HG02884 (cell line): ENCODE data around the gene PPP2R1B.
"Not testable (repeated sequence)": the region's sequence is repeated elsewhere in the genome, so short reads cannot be mapped to it uniquely, and the experiment has no call there.

Experiments used
- ATAC-seq: cut with Tn5 transposase; IDR thresholded peaks from one replicate; pipeline ENCODE4 v1.9.1; 2021; ENCODE audit warnings: mild to moderate bottlenecking, moderate library complexity; ENCODE audit not compliant: unreplicated experiment

Gene PPP2R1B

DNA sequence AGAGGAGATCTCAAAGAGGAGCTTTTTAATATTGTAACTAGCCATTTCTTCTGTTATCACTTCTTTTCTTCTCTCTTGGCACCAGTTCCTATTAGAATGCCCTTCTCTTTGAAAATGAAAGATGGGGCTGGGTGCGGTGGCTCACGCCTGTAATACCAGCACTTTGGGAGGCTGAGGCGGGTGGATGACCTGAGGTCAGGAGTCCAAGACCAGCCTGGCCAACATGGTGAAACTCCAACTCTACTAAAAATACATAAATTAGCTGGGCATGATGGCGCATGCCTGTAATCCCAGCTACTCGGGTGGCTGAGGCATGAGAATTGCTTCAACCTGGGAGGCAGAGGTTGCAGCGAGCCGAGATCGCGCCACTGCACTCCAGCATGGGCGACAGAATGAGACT is 18.1 kb upstream of the PPP2R1B start:
- not testable (repeated sequence) for ATAC-seq

DNA sequence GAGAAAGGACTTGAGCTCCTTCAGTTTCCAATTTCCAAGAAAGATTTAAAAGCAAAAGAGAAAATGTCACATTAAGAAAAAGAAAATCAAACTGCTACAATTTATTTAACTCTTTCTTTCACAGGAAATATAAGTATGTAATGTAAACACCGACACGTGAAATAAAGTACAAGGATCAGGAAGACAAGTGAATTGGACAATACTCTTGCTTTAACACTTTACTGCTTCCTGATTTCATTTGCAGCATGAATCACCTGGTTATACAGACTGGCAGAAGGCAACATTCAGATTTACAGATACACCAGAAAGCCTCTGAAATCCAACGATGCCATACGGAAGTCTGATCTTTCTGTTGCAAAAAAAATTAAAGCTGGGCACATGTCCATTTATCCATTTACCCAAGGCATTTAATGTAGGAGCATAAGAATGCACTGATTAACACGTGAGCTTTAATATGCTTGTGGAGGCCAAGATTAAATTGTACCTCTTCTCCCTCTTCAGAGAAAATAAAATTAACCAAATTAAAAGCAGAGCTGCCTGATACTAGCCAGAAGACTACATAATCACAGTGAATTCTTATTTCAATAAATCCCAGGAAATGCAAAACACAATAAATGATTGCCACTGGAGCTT is 16.0 kb upstream of the PPP2R1B start:
- no peak for ATAC-seq

DNA sequence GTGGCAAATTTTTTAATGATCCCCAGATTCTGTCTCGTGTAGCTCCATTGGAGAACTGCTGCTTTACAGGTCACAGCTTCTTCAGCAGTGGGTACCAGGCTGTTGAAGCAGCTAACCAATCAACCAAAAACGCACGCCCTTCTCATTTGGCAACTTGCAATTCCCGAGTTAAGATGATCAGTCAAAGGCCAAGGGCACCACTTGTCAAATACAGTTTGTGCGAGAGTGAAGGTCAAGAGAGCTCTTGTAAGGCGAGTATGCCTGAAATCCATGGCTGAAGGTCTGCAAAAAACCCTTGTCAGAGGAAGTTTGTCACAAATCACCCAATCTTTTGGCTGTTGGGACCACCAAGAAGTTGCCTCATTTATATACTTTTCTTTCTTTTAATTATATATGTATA is 12.9 kb upstream of the PPP2R1B start:
- no peak for ATAC-seq

DNA sequence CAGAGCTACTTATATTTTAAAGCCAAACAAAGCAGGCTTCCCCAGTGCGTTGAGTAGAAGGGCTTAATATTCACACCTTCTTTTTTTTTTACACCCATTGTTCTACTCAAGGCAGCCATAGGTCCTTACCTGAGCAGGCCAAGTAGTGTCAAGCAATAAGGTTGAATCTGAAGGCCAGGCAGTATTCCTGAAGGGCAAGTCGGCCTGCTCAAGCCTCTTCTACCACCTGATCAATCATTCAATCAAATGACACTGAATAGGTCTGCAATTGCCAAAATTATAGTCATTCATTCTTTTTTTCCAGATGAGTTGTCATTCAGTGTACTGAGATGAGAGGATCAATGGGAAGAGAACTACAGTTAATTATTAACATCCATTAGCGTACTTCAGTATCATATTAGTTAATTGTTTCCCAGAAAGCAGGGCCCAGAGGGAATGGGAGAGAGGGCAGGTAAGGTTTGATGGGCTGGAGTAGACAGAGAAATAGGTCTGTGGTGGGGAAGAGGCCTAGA is 11.9 kb upstream of the PPP2R1B start:
- ATAC-seq = no peak

DNA sequence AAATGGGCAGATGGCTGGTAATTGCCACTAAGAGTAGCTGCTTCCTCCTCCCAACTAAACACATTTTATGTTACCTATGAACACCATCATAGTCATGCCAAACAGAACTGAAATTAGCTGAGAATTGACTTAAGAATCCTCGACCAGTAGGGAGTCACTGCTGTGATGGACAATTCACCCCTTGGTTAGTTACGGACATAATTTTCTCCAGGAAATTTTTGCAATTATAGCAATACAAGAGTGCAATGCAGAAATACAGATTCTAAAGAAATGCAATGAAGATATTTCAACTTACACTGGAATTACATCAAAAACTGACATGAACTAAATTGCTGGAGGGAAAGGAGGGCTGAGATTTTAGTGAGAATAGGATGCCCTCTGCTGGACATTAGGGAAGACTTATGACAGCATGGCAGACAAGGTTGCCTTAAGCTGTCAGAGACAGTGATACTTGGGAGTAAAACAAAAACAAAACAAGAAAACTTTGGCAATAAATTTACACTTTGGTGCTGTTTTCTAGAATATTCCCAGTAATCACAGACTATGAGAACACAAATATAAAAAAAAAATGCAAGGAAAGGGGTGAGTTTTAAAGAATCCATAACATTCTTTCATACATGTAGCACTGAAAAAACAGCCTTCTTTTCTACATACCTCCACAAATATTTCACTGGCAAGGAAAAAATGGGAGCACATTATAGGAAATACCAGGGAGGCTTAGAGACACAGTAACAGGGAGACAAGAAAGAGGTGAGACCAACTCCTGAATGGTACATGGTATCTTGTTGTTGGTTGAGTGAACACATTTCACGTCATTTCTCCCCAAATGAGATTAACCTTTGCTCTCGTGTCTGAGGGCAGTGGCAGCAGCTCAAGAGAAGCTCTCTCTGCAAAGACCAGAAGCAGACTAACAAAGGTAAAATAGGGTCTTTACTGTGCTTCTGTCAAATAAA is 11.2 kb upstream of the PPP2R1B start:
- no peak for ATAC-seq

DNA sequence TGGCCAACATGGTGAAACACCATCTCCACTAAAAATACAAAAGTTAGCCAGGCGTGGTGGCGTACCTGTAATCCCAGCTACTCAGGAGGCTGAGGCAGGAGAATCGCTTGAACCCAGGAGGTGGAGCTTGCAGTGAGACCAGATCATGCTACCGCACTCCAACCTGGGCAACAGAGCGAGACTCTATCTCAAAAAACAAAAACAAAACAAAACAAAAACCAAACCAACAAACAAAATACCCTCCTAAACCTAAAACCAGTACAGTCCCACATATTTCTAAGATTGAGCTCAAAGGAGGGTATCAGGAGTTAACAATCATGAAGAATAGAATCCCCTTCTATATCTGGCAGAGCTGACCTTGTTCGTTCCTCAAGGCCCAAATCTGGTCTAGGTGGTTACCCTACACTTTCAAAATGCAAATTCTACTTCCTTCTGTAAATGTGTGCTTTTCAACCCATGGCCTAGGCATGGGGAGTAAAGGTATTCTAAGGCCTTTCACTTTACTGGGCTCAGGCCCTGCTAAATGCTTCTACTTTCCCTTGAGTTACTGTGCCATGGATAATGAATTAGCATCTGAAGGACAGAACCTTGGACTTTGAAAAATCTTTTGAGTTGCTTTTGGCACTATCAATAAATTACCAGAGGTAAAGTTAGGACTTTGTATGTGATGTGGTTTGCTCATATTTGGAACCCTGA is 10.4 kb upstream of the PPP2R1B start:
- peak; percentile 96 for ATAC-seq

DNA sequence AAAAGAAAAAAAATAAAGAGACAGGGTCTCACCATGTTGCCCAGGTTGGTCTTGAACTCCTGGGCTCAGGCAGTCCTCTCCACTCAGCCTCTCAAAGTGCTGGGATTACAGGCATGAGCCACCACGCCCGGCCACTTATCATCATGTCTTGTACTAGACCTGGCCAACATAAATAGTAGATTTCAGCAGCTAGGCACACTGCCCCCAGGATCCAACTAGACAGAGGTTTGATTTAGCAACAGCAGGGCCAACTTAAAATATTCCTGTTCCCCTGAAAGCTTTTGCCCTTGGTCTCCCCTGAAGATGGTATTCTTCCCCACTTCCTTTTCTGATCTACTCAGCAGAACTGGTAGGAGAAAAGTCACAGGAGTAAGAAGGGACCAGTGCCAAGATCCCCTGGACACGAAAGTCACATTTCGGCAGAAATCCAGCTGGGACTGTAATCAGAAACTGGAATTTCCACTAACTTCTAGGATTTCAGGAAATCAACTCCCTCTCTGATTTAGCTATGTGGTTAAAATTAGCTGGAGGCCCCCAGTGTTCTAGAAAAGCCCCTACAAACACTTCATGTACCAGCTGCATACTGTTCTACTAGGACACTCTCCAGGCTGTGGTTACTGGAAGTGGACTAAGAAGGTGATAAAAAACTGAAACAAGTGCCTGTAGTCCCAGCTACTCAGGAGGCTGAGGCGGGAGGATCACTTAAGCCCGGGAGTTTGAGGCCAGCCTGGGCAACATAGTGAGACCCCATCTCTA is 8.9 kb upstream of the PPP2R1B start:
- no peak for ATAC-seq

DNA sequence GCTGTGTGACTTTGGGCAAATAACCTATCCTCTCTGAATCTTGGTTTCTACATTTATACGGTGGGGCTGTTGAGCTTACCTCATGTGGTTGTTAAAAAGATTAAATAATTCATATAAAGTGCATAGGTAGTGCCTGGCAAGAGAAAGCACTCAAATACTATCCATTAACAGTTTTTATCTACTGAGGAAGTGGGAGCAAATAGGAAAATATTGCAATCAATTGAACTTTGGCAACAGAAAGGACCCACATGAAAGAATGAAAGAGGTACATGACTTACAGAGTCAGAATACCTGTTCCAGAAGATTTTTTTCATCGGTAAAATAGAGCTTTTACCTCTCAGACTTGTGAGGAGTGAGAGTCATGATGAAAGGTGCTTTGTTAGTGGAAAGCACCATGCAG is 6.3 kb upstream of the PPP2R1B start:
- ATAC-seq = no peak

DNA sequence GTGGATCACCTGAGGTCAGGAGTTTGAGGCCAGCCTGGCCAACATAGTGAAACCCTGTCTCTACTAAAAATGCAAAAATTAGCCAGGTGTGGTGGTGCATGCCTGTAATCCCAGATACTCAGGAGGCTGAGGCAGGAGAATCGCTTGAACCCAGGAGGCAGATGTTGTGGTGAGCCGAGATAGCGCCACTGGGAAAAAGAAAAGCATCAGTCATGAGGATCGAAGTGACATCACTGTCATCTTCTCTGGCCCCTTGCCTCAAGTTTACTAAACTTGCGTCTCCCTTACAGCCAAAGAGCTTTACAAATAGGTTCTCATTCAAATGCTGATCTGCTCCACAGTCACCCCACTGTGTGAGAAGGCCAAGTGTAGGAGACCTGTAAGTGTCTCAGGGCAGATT is 5.0 kb upstream of the PPP2R1B start:
- not testable (repeated sequence) for ATAC-seq

DNA sequence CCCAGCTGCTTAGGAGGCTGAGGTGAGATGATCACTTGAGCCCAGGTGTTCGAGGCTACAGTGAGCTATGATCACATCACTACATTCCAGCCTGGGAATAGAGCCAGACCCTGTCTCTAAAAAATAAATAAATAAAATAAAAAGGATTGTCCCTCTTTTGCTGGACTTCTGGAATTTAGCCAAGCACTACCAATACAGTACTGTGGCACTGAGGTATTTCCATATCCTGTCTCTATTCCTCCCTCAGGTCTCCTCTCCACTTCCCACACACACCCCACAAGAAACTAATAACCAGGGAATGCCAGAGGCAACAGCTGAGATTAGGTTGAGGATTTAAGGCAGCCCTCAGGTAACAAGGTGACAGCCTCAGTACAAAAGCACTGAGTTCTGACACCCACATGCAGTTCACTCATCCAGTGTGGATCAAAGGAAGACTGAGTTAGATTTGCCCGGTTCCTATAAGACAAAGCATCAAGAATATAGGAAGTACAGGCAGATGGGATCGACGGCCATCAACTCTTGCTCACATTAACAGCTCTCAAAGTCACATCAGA is 4.5 kb upstream of the PPP2R1B start:
- ATAC-seq = no peak

DNA sequence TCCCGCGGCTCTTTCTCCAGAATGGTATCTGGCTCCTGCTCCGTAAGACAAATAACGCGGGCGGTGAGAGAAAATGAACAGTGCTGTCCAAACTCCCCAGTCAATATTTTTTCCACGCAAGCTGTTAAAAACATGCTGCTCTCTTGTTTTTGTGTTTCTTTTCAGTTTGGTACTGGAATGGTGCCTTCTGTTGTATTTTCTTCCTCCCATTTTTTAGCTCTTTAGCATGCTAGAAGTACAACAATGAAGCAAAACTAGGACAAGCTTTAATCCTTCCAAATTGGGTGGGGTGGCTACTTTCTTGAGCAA is 599 bp upstream of the PPP2R1B start:
- peak; percentile 16 for ATAC-seq

DNA sequence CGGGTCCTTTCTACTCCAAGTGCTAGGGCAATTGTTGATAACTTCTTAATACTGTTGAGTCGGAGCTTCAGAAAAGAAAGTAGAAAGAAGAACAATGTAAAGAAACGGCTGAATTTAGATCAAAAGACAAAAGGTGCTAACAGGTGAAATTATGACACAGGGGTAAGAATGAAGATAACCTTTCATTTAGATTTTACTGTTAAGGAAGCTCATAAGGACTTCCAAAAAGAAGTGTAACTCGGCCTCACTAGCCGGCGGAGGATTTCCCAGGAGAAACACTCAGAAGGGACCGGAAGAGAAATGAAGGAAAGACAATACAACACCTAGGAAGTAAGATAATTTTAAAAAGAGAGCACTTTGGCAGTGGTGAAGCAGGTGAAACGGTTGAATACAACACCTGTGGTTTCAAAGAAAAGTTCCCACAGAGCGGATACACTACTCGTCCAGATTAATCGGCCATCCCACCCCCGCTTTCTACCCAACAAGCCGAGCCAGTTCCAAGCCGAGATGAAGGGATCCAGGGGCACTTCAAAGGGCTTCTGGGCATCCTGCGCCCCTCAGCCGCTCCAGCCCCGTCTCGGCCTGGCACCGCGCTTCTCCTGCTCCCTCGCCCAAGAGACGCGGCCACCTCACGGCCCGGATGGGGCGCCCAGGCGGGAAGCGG is 737 bp downstream of the PPP2R1B start:
- ATAC-seq = peak; percentile 28

DNA sequence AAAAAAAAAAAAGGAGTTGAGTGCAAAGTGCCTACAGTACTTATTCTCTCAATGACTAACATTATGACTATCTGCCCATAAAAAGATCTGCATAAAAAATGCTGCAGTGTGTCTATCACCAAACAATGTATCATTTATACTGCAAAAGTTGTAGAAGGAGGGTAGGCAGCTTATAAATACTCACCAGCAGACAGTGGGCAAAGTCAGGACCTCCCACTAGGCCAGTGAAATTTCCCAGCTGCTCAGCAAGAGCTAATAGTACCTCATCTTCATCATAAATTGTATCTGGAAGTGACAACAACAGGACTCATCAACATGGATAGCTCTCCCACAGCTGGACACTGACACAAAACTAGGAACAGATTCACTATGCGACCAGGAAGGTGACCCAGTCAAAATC is 1.6 kb downstream of the PPP2R1B start:
- no peak for ATAC-seq

DNA sequence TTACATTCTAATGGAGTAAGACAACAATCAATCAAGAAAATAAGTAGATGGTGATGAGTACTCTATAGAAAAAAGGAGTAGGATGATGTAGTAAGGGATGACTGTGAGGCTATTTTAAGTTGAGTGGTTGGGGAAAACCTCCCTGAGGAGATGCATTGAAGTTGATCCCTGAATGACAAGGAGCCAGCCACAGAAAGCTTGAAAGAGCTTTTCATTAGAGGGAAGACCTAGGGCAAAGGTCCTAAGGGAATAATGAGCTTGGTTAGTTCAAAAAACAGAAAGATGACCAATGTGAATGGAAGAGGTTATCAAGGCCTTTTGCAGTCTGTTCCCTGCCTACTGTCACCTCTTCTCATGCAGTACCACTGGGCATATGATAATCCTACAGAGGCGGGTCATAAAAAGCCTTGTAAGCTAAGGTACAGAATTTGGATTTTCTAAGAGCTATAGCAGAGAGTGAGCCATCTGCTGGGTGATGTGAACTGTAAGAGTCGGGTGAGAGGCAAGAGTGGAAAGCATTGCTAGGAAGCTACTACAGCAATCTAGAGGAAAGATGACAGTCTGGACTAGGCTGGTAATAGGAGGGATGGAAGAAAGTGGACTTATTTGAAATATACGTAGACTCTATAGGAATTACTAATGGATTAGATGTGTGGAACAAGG is 3.1 kb downstream of the PPP2R1B start:
- ATAC-seq = no peak

DNA sequence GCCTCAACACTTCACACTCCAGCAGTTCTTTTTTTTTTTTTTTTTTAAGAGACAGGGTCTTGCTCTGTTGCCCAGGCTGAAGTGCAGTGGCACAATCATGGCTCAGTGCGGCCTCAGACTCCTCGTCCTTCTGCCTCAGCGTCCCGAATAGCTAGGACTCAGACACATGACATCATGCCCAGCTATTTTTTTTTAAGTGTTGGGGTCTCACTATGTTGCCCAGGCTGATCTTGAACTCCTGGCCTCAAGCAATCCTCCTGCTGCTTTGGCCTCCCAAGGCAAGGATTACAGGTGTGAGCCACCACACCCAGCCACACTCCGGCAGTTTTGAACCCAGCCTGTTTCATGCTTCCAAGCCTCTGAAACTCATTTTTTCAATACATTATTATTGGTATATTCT is 3.7 kb downstream of the PPP2R1B start:
- ATAC-seq = no peak

DNA sequence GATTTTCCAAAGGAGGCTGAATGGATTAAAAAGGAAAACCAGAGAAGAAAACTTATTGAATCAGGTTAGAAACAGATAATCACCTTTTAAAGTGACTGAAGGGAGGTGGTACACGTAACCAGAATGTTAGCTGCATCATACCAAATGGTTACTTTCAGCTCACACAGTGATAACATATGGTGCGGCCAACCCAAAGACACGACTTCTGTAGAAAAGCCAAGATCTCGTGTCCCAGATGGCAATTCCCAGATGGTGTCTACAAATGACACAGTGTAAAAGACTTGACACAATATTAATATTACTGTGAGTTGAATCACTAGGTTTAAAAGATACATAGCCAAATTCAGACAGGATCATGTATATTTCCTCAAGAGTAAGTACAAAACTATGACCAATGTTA is 5.2 kb downstream of the PPP2R1B start:
- no peak for ATAC-seq

DNA sequence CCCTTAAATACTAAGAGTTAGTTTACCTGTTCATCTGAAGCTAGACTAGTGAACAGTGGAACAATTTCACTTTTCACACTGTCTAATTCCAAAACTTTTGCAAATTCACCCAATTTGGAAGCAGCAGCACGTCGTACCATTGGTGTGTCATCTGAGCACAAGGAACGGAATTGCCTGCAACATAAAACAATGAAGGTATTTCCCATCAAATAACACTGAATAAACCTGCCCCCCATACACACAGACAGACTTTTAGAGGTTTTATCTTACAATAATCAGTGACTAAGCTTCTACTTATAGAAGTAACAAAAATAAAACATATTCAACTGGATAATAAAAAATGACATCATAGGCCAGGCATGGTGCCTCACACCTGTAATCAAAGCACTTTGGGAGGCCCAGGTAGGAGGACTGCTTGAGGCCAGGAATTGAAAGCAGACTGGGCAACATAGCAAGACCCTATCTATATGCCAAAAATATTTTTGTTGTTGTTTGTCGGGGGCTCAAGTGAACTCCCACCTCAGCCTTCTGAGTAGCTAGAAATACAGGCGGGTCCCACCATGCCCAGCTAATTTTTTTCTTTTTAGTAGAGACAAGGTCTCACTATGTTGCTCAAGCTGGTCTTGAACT is 6.3 kb downstream of the PPP2R1B start:
- no peak for ATAC-seq

DNA sequence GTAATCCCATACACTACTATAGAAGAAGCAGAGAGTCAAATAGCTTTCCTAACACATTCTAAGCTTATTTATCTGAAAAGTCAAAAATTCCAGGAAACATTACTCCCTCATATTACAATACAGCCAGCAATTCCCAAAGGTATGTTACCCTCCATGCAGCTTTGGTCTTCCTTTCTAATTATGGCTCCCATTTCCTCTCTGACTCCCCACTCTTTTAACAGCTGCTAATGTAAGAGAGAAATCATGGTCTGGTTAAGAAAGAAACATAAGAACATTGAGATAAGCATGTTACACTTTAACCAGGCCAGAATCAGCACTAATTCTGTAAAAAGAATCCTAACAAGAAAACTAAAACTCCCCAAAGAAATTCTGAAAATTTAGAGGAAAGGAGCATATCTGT is 6.8 kb downstream of the PPP2R1B start:
- ATAC-seq = no peak

DNA sequence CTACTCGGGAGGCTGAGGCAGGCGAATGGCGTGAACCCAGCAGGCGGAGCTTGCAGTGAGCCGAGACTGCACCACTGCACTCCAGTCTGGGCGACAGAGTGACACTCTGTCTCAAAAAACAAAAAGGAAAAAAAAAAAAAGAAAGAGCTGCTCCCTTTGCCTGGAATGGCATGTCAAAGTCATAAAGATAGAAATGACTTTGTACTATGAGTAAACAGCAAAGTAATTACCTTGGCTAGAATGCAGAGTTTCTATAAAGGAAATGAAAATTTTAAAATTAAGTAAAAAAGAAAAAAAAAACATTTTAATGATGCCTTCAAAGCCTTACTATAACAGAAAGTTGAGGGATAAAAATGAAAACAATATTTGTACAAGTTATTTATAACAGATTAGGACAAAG is 10.1 kb downstream of the PPP2R1B start:
- ATAC-seq = no peak
